Heart left ventricle (tissue), 13 donors: ENCODE measurements around the gene CALM1.

Experiments
- CTCF ChIP-seq, 12 donors: fragments of 200-600 bp; sonication (generic) in 4 of 12; IDR thresholded peaks; one replicate each; pipeline versions ENCODE4 v1.5.0 to v1.8.0; 2018 to 2022; ENCODE audit warnings: antibody characterized with exemption in 12 of 12, mild to moderate bottlenecking in 5 of 12
- POLR2A ChIP-seq, 2 donors: fragments of 450-650 bp; IDR thresholded peaks; one replicate each; pipeline ENCODE4 v1.6.1; 2017; ENCODE audit warnings: antibody characterized with exemption in 2 of 2, mild to moderate bottlenecking in 2 of 2, moderate library complexity in 2 of 2
- donor health status: ischemic (EF 13 %, LVEDD 7.1; RV severe dilation, severe dysfunction).
- donor health status: DM: no; HTN: yes; CAD: no.
- donor health status: DM: no; HTN: no; CAD: no.
- donor health status: ischemic (EF 25% LVEDD 6.9; RV normal size, moderate dysfunction).
- donor health status: ischemic (EF 25% LVEDD 5.7; RV mildly dilated, moderate dysfunction).
- donor health status: ischemic (EF 35%, LVEDD 5.7; RV mildly dilated, moderate dysfunction).
- donor health status: nonischemic (EF 11% LVEDD 7.7; RV severe dilation, severe dysfunction).
- donor health status: DM: yes; HTN: yes; CAD: no.
- donor health status: PGD.
- donor health status: ischemic (EF 29% LVEDD 5.4; RV normal size, mild dysfunction).
- donor health status: nonischemic (EF 23%, LVEDD 6.1; RV moderate dilation, normal function).

- TF ChIP-seq CTCF (IDR thresholded peaks at IDR 0.05) (no peak), POLR2A (IDR thresholded peaks at IDR 0.05) (no peak)
Observed at GRCh38 chr14:90444077-90444696, 47.4 kb downstream of the CALM1 start.
